GM18508 (cell line): ENCODE results near the gene RFX2.

Experiments used
- ATAC-seq: cut with Tn5 transposase; IDR thresholded peaks from one replicate; pipeline ENCODE4 v1.9.1; 2021; ENCODE audit warnings: moderate number of reproducible peaks; ENCODE audit not compliant: insufficient read depth, unreplicated experiment

RFX2 gene

DNA sequence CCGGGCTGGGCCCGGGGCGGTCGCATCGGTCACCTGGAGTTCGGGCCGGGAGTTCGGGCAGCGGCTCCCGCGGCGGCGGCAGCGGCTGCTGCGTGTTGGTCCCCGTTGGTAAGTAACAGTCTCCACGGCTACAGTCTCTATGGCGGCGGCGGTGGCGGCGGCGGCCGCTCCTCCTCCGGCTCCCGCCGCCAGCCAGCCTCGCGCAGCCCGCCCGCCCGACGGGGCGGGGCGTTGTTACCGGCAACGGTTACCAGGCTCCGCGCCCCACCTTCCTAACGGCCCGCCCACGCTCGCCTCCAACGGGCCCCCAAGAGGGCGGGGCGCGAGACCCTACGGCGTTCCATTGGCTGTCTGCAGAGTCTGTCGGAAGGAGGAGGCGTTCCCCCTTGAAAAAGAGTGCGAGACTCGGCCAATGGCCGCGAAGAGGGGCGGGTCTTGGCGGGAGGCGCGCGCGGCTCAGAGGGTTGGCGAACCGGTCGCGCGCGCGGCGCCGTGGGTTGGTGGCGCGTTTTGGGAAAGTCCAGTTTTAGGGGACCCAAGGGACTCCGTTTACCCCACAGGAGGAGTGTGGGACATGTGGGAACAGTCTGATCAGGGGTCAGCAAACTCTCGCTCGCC is at the start of gene RFX2:
RFX2 (minus strand) TSS at position 141 of the 618 bp plus-strand sequence. CDS start 63,004 bp downstream, outside the sequence.
- ATAC-seq = peak; percentile 63

DNA sequence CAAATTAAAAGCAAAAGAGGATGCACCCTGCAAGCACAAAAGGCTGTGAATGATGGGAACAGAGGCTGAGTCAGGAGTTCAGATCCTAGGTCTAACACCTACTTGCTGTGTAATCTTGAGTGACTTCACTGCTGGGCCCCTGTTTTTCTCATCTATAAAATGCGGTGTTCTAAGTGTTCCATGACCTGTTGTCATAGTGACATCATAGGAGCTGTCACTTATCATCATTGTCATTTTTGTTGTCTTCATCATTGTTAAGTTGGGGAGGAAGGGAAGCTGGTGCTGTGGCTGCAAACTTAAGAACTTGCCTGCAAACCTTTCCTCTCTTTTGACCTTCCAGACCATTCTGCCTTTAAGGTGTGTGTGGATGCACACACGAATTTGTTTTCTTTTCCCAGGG is 45.7 kb upstream of the RFX2 start:
- no peak for ATAC-seq

DNA sequence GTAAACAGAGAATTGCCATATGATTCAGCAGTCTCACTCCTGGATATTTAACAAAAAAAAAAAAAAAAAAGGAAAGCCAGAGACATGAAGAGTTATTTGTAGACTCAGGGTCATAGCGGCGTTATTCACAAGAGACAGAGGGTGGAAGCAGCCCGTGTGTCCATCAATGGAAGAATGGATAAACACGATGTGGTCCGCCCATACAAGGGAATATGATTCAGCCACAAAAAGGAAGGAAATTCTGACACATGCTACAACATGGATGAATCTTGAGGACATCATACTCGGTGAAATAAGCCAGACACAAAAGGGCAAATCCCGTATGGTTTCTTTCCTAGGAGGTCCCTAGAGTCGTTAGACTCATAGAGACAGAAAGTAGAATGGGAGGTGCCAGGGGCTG is 40.0 kb upstream of the RFX2 start:
- no peak for ATAC-seq

DNA sequence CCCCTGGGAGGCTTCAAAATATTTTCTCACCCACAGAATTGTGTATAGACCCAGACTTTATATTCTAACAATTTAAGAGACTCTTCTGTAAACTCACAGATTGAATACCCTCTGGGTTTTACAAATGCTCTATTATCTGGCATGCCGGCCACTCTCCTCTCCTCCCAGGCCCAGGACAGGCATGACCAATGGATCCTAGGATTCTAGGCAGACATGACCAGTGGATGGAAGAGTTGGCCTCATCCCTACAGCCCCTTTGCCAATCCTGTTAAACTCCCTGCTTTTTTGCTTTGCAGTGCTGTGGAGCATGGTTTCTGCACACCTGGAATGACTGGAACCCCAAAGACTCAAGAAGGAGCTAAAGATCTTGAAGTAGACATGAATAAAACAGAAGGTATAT is 30.9 kb upstream of the RFX2 start:
- no peak for ATAC-seq

- ATAC-seq = no peak
Measured at GRCh38 chr19:6138511-6138910, 28.2 kb upstream of the RFX2 start.

DNA sequence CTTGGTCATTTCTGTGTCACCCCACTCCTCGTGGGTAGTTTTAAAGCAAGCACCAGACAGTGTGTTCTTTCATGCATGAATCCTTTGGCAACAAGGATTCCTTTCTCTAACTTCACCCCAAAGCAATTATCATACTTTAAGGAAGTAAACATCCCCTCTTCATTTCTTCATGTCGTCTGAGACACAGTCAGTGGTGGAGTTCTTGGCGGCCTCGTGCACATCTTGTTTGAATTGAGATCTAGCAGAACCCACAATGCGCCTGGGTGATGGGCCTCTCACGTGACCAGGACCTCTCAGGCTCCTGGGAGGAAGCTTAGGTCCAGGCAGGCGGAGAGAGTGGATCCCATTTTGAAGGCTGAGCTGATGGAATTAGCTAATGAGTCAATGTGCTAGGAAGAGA is 27.8 kb upstream of the RFX2 start:
- no peak for ATAC-seq

- ATAC-seq = no peak
Measured at GRCh38 chr19:6133231-6133630, 22.9 kb upstream of the RFX2 start.

DNA sequence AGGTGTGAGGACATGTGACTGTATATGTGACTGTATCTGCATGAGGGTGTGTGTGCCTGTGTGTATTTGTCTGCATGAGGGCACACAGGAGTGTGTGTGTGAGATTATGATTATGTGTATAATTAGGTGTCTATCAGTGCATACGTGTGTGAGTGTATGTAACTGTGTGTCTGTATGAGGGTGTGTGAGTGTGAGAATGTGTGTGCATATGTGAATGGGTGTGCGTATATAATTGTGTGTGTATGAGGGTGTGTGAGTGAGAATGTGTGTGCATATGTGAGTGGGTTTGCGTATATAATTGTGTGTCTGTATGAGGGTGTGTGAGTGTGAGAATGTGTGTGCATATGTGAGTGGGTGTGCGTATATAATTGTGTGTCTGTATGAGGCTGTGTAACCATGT is 22.2 kb upstream of the RFX2 start:
- ATAC-seq = no peak

GRCh38 chr19:6127716-6128335 is 17.5 kb upstream of the RFX2 start:
- no peak for ATAC-seq

GRCh38 chr19:6126335-6126974 is 16.2 kb upstream of the RFX2 start:
- no peak for ATAC-seq

DNA sequence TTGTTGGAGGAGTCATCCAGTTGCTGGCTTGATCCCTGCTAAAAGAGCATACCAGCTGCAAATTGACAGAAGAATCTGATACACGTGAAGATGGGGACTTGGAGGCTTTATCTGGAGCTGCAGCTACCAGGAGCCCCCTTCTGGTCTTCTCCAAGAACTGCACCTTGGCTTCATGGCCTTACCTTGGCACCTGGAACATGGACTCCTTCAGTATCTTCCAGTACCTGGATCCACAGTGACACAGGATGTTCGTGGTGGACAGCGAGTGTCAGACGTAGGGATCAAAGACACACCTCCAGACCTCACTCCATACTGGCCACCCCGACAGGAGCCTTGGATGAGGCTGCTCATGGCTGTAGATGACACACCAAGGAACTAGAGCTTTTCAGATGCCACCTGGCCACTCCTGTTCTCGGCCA is 15.3 kb upstream of the RFX2 start:
- no peak for ATAC-seq

GRCh38 chr19:6119031-6119430 is 8.7 kb upstream of the RFX2 start:
- no peak for ATAC-seq

GRCh38 chr19:6118043-6118442 is 7.7 kb upstream of the RFX2 start:
- no peak for ATAC-seq

DNA sequence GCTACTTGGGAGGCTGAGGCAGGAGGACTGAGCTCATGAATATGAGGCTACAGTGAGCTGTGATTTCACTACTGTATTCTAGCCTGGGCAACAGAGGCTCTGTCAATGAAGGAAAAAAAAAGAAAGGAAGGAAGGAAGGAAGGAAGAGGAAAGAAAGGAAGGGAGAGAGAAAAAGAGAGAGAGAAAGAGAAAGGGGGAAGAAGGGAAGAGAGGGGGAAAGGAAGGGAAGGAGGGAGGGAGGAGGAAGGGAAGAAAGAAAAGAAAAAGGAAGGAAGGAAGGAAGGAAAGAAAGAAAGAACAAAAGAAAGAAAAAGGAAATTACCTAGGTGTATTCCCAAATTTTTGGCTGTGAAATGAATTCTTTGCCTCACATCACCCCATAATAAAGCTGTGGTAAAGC is 7.2 kb upstream of the RFX2 start:
- ATAC-seq = no peak

DNA sequence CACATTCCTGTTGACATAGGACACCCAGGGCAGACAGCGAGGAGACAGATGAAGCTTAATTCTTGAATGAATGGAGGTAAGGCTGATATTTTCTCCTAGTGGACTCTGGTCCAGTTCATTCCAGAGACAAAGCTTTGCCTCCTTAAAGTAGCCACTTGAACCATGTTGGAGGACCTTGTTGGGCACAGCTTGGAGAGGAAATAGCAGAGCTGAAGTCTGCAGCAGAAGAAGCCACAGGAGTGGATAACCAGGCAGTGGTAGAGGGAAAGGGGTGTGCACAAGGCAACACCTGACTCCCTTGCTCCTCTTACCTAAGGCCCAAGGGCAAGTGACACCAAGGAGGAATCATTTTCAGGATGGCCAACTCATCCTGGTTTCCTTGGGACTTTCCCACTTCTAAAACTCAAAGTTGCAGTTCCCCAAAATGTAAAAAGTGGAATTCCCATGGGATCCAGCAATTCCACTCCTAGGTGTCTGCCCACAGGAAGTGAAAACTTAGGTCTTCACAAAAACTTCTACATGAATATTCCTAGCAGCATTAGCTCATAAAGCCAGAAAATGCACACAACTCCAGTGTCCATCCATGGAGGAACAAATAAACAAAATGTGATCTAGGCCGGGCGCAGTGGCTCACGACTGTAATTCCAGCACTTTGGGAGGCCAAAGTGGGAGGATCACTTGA is 6.6 kb upstream of the RFX2 start:
- no peak for ATAC-seq

DNA sequence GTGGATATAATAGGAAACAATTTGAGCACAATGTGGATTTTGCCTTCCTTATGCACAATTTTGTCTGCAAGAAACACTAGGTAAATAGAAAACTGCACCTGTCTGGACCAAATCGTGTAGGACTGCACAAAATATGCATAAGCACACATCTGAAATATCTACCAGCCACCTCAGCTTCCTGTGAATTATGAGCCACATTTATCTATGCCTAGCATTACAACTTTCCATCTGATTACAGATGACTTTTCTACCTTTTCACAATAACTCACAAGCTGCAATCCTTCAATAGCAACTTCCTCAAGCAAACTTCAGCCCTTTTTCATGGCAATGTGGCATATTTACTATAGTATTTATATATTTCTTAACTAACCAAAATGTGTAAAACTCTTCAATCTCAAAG is 5.7 kb upstream of the RFX2 start:
- ATAC-seq = no peak

DNA sequence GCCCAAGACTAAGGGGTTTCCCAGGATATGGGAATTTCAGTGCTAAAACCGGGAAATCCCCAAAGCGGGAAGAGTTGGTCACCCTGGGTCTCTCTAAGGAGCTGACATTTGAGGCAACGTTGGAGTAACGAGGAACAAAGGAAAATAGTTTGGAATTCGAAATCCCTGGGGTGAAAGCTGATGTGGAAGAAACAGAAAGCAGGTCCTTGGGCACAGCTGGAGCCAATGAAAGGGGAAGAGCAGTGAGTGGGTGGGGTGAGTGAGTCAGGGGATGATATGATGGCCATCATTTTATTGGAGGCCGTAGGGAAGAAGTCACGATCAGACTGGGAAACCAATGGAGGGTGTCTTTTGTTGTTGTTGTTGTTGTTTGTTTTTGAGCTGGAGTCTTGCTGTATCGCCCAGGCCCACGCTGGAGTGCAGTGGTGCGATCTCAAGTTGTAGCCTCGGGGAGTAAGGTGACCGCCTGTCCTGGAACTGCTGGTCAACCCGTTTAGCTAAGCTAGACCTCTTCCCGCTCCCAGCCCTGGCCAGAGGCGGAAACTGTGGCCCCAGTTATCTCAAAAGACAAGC is 3.4 kb upstream of the RFX2 start:
- ATAC-seq = no peak

DNA sequence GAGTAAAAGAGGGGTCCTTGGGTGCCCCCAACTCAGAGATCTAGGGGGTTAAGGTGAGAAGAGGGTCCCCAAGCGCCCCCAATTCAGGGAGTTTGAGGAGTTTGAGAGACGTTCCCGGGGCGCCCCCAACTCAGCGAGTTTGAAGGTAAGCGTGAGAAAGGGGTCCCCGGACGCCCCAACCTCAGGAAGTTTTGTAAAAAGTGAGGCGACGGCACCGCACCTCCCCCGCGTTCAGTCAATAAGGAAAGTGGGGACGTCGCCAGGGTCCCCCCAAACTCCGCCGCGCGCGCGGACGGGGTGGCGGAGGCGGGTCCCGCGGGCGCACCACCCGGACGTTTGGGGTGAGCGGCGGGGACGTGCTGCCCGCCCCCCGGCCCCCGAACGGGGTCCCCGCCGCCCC is 353 bp downstream of the RFX2 start:
- ATAC-seq = no peak

DNA sequence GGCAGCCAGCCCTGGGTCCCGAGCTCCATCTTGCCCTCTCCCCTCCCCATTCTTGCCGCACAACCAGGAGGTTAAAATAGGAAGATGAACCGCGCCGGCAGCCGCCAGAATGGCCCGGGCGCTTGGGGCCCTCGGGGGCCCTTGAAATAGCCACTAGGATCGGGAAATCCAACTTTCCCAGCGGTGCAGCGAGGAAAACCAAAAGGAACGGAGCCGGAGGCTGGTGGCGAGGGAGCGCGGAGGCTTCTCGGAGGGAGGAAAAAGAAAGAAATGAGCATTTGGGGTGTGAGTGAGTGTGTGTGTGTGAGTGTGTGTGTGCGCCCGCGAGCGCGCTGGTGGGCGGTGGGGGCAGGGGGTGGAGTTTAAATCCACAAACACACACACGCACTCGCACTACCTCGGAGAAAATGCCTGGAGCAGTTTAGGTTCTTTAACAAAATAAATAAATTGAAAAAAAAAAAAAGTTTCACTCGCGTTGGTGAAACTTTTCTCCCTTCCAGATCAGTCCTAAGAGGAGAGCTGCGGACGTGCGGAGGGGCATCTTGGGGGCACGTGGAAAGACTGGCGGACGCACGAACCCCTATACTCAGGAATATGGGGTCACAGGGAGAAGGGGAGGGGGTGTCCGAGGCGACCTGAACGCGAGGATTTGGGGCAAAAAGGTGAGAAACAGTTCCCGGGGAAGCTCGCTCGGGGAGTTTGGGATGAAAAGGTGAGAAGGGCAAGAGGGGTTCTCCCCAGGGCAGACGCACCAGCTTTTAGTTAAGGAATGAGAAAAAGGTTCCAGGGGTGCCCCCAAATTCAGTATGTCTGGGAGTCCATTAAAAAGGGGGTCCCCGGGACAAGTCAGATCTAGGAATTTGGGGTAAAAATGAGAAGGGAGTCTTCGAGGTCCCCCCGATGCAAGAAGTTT is 1.3 kb downstream of the RFX2 start:
- no peak for ATAC-seq
